ENCODE data around the gene LRP5. TPM values are rescaled to one million over a fixed set of nuclear protein-coding genes. Genes with fewer than 3 reads are reported as not detected.

The LRP5 gene
- polyA plus RNA-seq, 3 donors, result 0.23 to 0.29 TPM; not detected in 1

- Histone ChIP-seq H3K27ac (ENCODE audit: low read depth in 1 of 2, low read length in 2 of 2) (no peak overlapping the region), H3K9ac (ENCODE audit: insufficient read depth, low read length, poor library complexity, severe bottlenecking) (no peak overlapping the region), H3K4me2 (replicated peaks; ENCODE audit: extremely low read depth, low read length, poor library complexity, severe bottlenecking) (no peak overlapping the region), H3K4me3 (replicated peaks in 1 of 3; ENCODE audit: low read depth in 2 of 3, low read length in 3 of 3) (no peak overlapping the region), H3K79me2 (ENCODE audit: insufficient read depth, low read length) (peaks cover 100% of the 10 kb centered on the region), H2AFZ (ENCODE audit: insufficient read depth, low read depth, low read length, poor library complexity, severe bottlenecking) (no peak overlapping the region), H3K27me3 (ENCODE audit: control insufficient read depth in 2 of 2, insufficient read depth in 2 of 2, low read length in 2 of 2) (no peaks in the 10 kb centered on the region), H4K20me1 (ENCODE audit: insufficient read depth, low read length) (peaks cover 100% of the 10 kb centered on the region), H3K36me3 (replicated peaks in 1 of 2; ENCODE audit: control insufficient read depth in 1 of 2, insufficient read depth in 2 of 2, low read length in 2 of 2) (peaks cover 0 to 5% of the 10 kb centered on the region in 2 donors), H3K9me3 (replicated peaks in 1 of 2; ENCODE audit: control insufficient read depth in 1 of 2, insufficient read depth in 1 of 2, low read length in 2 of 2) (no peaks in the 10 kb centered on the region), H3K4me1 (ENCODE audit: control insufficient read depth in 1 of 2, insufficient read depth in 2 of 2, low read length in 2 of 2) (no peaks in the 10 kb centered on the region)
- Mint-ChIP-seq H3K9me3 (no peaks in the 10 kb centered on the region), H3K4me3 (no peak overlapping the region), H3K27me3 (ENCODE audit: low read depth in 3 of 3) (peaks cover 0 to 2% (median 0%) of the 10 kb centered on the region in 3 donors), H3K36me3 (peaks cover 0 to 15% of the 10 kb centered on the region in 2 donors), H3K27ac (peak overlapping the region in 3 of 7 donors; percentile 17 to 64 (median 18)), H3K4me1 (peaks cover 26% of the 10 kb centered on the region)
- intact Hi-C loops (cut with micrococcal nuclease), result no loop called here
- DNase-seq, result no peak
- no peak for TF ChIP-seq CTCF (IDR thresholded peaks at IDR 0.05)
- 100% methylated on average over 1 of the region's 1 CpG for WGBS (ENCODE audit: insufficient coverage)
Observed at GRCh38 chr11:68488623-68489022, 176.2 kb downstream of the LRP5 start.

- peaks cover 100% of the 10 kb centered on the region for H4K20me1 ChIP-seq (ENCODE audit: insufficient read depth, low read length)
- intact Hi-C loops (cut with micrococcal nuclease), result no loop called here
- Mint-ChIP-seq H3K27me3 (ENCODE audit: low read depth in 3 of 3) (no peaks in the 10 kb centered on the region), H3K4me3 (no peak overlapping the region), H3K9me3 (no peaks in the 10 kb centered on the region), H3K36me3 (peaks cover 0 to 8% of the 10 kb centered on the region in 2 donors), H3K4me1 (peaks cover 56% of the 10 kb centered on the region), H3K27ac (peak overlapping the region in 1 of 7 donors; percentile 10)
- no peak overlapping the region for H3K4me3 ChIP-seq (replicated peaks in 1 of 3; ENCODE audit: low read depth in 2 of 3, low read length in 3 of 3)
- H3K9ac ChIP-seq (ENCODE audit: insufficient read depth, low read length, poor library complexity, severe bottlenecking), result no peak overlapping the region
- no CpG with 5 or more reads among the region's 3 CpGs for WGBS (ENCODE audit: insufficient coverage)
- peaks cover 17 to 41% of the 10 kb centered on the region in 2 donors for H3K4me1 ChIP-seq (ENCODE audit: control insufficient read depth in 1 of 2, insufficient read depth in 2 of 2, low read length in 2 of 2)
- H3K4me2 ChIP-seq (replicated peaks; ENCODE audit: extremely low read depth, low read length, poor library complexity, severe bottlenecking), result no peak overlapping the region
- TF ChIP-seq CTCF (IDR thresholded peaks at IDR 0.05), result no peak
- peak overlapping the region in 1 of 2 donors; percentile 36 for H3K27ac ChIP-seq (ENCODE audit: low read depth in 1 of 2, low read length in 2 of 2)
- DNase-seq, result no peak
- no peaks in the 10 kb centered on the region for H3K27me3 ChIP-seq (ENCODE audit: control insufficient read depth in 2 of 2, insufficient read depth in 2 of 2, low read length in 2 of 2)
- H3K36me3 ChIP-seq (replicated peaks in 1 of 2; ENCODE audit: control insufficient read depth in 1 of 2, insufficient read depth in 2 of 2, low read length in 2 of 2), result no peaks in the 10 kb centered on the region
- no peaks in the 10 kb centered on the region for H3K9me3 ChIP-seq (replicated peaks in 1 of 2; ENCODE audit: control insufficient read depth in 1 of 2, insufficient read depth in 1 of 2, low read length in 2 of 2)
- H3K79me2 ChIP-seq (ENCODE audit: insufficient read depth, low read length), result peaks cover 98% of the 10 kb centered on the region
- H2AFZ ChIP-seq (ENCODE audit: insufficient read depth, low read depth, low read length, poor library complexity, severe bottlenecking), result no peak overlapping the region
Observed at GRCh38 chr11:68495220-68495729, 182.9 kb downstream of the LRP5 start.

Data from CD14-positive monocyte (primary cell).